Measurements from ENCODE around the gene STAT3. TPM values are rescaled to one million over a fixed set of nuclear protein-coding genes. Genes with fewer than 3 reads are reported as not detected.

STAT3 gene
- total and polyA plus RNA-seq, 2 of the 13 experiments (the other 11 are each of a cell fraction or from before 2014, with no cell fraction given): 61.8 to 62.4 TPM

- TF ChIP-seq LBX2 (CRISPR knock-in tag; IDR thresholded peaks at IDR 0.05; ENCODE audit: borderline replicate concordance) (no peak; the same call in 1 of the 2 replicates), MEIS2 (CRISPR knock-in tag; IDR thresholded peaks at IDR 0.05) (0 out of 2 replicates have a peak, but pooled peaks have one; percentile 62), ELF3 (CRISPR knock-in tag; IDR thresholded peaks at IDR 0.05) (peak; percentile 20; the same call in 1 of the 2 replicates), HNRNPLL (IDR thresholded peaks at IDR 0.05; ENCODE audit: low read depth, low read length, poor library complexity, severe bottlenecking) (peak; percentile 55), ARID2 (CRISPR knock-in tag; IDR thresholded peaks at IDR 0.05; ENCODE audit: borderline replicate concordance) (0 out of 2 replicates have a peak, but pooled peaks have one; percentile 55), ZFAT (CRISPR knock-in tag; conservative IDR thresholded peaks at IDR 0.05) (no peak), MTA1 (CRISPR knock-in tag; IDR thresholded peaks at IDR 0.05; ENCODE audit: borderline replicate concordance) (no peak), PBX2 (CRISPR knock-in tag; IDR thresholded peaks at IDR 0.05) (no peak), ZFYVE20 (CRISPR knock-in tag; IDR thresholded peaks at IDR 0.05; ENCODE audit: borderline replicate concordance, low read depth) (0 out of 2 replicates have a peak, but pooled peaks have one; percentile 14), PRDM4 (CRISPR knock-in tag; IDR thresholded peaks at IDR 0.05; ENCODE audit: borderline replicate concordance) (no peak), MED1 (CRISPR knock-in tag; IDR thresholded peaks at IDR 0.05) (peak; percentile 11; the same call in 1 of the 2 replicates), RFXAP (CRISPR knock-in tag; IDR thresholded peaks at IDR 0.05; ENCODE audit: borderline replicate concordance) (0 out of 2 replicates have a peak, but pooled peaks have one; percentile 19), ZBTB2 (CRISPR knock-in tag; IDR thresholded peaks at IDR 0.05; ENCODE audit: low read depth) (peak; percentile 60), CSRNP2 (CRISPR knock-in tag; conservative IDR thresholded peaks at IDR 0.05; ENCODE audit: low read depth) (0 out of 2 replicates have a peak, but pooled peaks have one; percentile 56), NONO (IDR thresholded peaks at IDR 0.05) (no peak), NONO (CRISPR knock-in tag; conservative IDR thresholded peaks at IDR 0.05) (peak; percentile 58), ZNF550 (CRISPR knock-in tag; IDR thresholded peaks at IDR 0.05; ENCODE audit: borderline replicate concordance) (no peak), E2F5 (CRISPR knock-in tag; conservative IDR thresholded peaks at IDR 0.05) (no peak), ZSCAN25 (CRISPR knock-in tag; IDR thresholded peaks at IDR 0.05) (peak; percentile 99), RFXANK (CRISPR knock-in tag; IDR thresholded peaks at IDR 0.05) (no peak)
Observed at GRCh38 chr17:42287977-42288802, 100.1 kb downstream of the STAT3 start, which contains the start of gene STAT5A (continued).
